K562 (cell line): ENCODE results near the gene THSD8. TPM values are rescaled to one million over a fixed set of nuclear protein-coding genes. Genes with fewer than 3 reads are reported as not detected.

Experiments
- DIDO1 ChIP-seq: fragments of 450-650 bp; IDR thresholded peaks from 2 replicates; pipeline ENCODE4 v1.6.1; 2016; ENCODE audit warnings: low read depth, missing biosample characterization, missing genetic modification characterization
- FOXA3 ChIP-seq, 2 experiments: fragments of 450-650 bp in 1 of 2; sonication (generic) in 1 of 2; formaldehyde crosslinking; IDR thresholded peaks in 1 of 2; conservative IDR thresholded peaks in 1 of 2; 2 replicates each; pipeline versions ENCODE4 v1.4.0 to v1.8.0; 2020 to 2022; ENCODE audit warnings: mild to moderate bottlenecking in 2 of 2, missing genetic modification reagents in 1 of 2
- HDAC1 ChIP-seq, 2 experiments: fragments of 450-650 bp; IDR thresholded peaks; 2 replicates each; pipeline ENCODE4 v1.6.1; 2016 to 2017; ENCODE audit warnings: inconsistent platforms in 1 of 2, mild to moderate bottlenecking in 1 of 2, moderate library complexity in 1 of 2
- HMGN3 ChIP-seq: IDR thresholded peaks from 2 replicates; pipeline ENCODE4 v1.6.1; 2011; ENCODE audit warnings: borderline replicate concordance, low read depth, mild to moderate bottlenecking, mixed read lengths, low read length; ENCODE audit not compliant: insufficient read length; ENCODE audit errors: extremely low read depth
- HMGXB4 ChIP-seq: sonication (generic); formaldehyde crosslinking; IDR thresholded peaks from 2 replicates; pipeline ENCODE4 v1.8.1; 2023; ENCODE audit warnings: mild to moderate bottlenecking, missing genetic modification reagents
- NR4A1 ChIP-seq, 2 experiments: fragments of 250-450 bp in 1 of 2; fragments of 450-650 bp in 1 of 2; sonication (Bioruptor Pico) in 1 of 2; IDR thresholded peaks; 2 replicates each; pipeline versions ENCODE4 v1.4.0 to v1.6.1; 2016 to 2020; ENCODE audit warnings: mild to moderate bottlenecking in 2 of 2, missing compliant biosample characterization in 1 of 2, missing genetic modification characterization in 1 of 2, moderate library complexity in 1 of 2
- PCBP2 ChIP-seq: fragments of 200-400 bp; formaldehyde crosslinking; IDR thresholded peaks from 2 replicates; pipeline ENCODE4 v1.6.1; 2018; ENCODE audit warnings: low read length, low read depth, mild to moderate bottlenecking, moderate library complexity; ENCODE audit not compliant: poor library complexity, severe bottlenecking
- PHTF2 ChIP-seq: fragments of 250-450 bp; sonication (Bioruptor Pico); IDR thresholded peaks from 2 replicates; pipeline ENCODE4 v1.5.0; 2021; ENCODE audit warnings: mild to moderate bottlenecking
- POLR2G ChIP-seq: fragments of 200-400 bp; formaldehyde crosslinking; IDR thresholded peaks from 2 replicates; pipeline ENCODE4 v1.6.1; 2017; ENCODE audit warnings: low read depth, mild to moderate bottlenecking, antibody characterized with exemption, low read length, moderate library complexity
- PTTG1 ChIP-seq: fragments of 450-650 bp; IDR thresholded peaks from 2 replicates; pipeline ENCODE4 v1.6.1; 2016; ENCODE audit warnings: low read depth, mild to moderate bottlenecking, missing genetic modification characterization, missing compliant biosample characterization
- SPI1 ChIP-seq: IDR thresholded peaks from 2 replicates; pipeline ENCODE4 v1.6.1; 2011; ENCODE audit warnings: low read depth, low read length, control low read depth, borderline replicate concordance
- TOE1 ChIP-seq, 2 experiments: fragments of 450-650 bp in 1 of 2; sonication (generic) in 1 of 2; formaldehyde crosslinking in 1 of 2; IDR thresholded peaks; 2 replicates each; pipeline versions ENCODE4 v1.7.1 to v1.8.0; 2016 to 2022; ENCODE audit warnings: borderline replicate concordance in 2 of 2, mild to moderate bottlenecking in 2 of 2, antibody characterized with exemption in 1 of 2, inconsistent platforms in 1 of 2, low read depth in 1 of 2, missing genetic modification reagents in 1 of 2, moderate library complexity in 1 of 2
- U2AF1 ChIP-seq: fragments of 200-400 bp; formaldehyde crosslinking; optimal IDR thresholded peaks from 2 replicates; pipeline ENCODE3; 2017; ENCODE audit warnings: mild to moderate bottlenecking, low read depth, low read length, moderate library complexity
- ZBTB7A ChIP-seq: IDR thresholded peaks from 2 replicates; pipeline ENCODE4 v1.6.1; 2011; ENCODE audit warnings: low read depth, mild to moderate bottlenecking, low read length, moderate library complexity, borderline replicate concordance; ENCODE audit not compliant: control insufficient read depth
- ZBTB9 ChIP-seq: fragments of 450-650 bp; formaldehyde crosslinking; IDR thresholded peaks from 2 replicates; pipeline ENCODE4 v1.4.0; 2020; ENCODE audit warnings: mild to moderate bottlenecking, moderate library complexity
- ZFX ChIP-seq: sonication (generic); formaldehyde crosslinking; IDR thresholded peaks from 2 replicates; pipeline ENCODE4 v1.8.0; 2022; ENCODE audit warnings: mild to moderate bottlenecking, missing genetic modification reagents, moderate library complexity
- ZNF134 ChIP-seq: fragments of 250-450 bp; sonication (Bioruptor Pico); conservative IDR thresholded peaks from 2 replicates; pipeline ENCODE4 v1.4.0; 2020
- ZSCAN32 ChIP-seq: fragments of 450-650 bp; formaldehyde crosslinking; IDR thresholded peaks from 2 replicates; pipeline ENCODE4 v1.4.0; 2020; ENCODE audit warnings: mild to moderate bottlenecking, moderate library complexity
- polyA plus RNA-seq, 8 experiments: library from polyadenylated mRNA; depleted of rRNA in 4 of 8; stranded (reverse) in 5 of 8; unstranded in 3 of 8; fragments of >200 nt; fragmentation: Nextera tagmentation in 2 of 8; fragmentation: Illumina TruSeq in 1 of 8; extraction: Ambion mirVana in 2 of 8; extraction: Trizol in 1 of 8; gene quantifications; 2 replicates each; pipeline versions ENCODE4 v1.2.1 to v1.2.3, GENCODE V29; 2011 to 2014; ENCODE audit warnings: inconsistent platforms in 1 of 8, missing spikeins in 1 of 8
- total RNA-seq, 7 experiments: library from RNA; depleted of rRNA in 6 of 7; stranded (reverse); fragments of >200 nt in 6 of 7; fragmentation: Illumina TruSeq in 2 of 7; extraction: Trizol in 2 of 7; gene quantifications; 2 replicates each; pipeline versions ENCODE4 v1.2.1 to v1.2.3, GENCODE V29; 2011 to 2021; ENCODE audit warnings: low replicate concordance in 1 of 7

THSD8 gene
- total and polyA plus RNA-seq, 9 of the 15 experiments (the other 6 are each of a cell fraction or from before 2014, with no cell fraction given) = 8.4 to 42.4 (median 19.9) TPM; not detected in 2

- TF ChIP-seq U2AF1 (no peak), ZBTB7A (peak; percentile 37; the same call in 1 of the 2 replicates), SPI1 (0 out of 2 replicates have a peak, but pooled peaks have one; percentile 1), POLR2G (peak; percentile 58; the same call in 1 of the 2 replicates), ZFX (CRISPR knock-in tag) (peak; percentile 23; the same call in 1 of the 2 replicates), NR4A1 (CRISPR knock-in tag; IDR thresholded peaks at IDR 0.05) (no peak), NR4A1 (tag; IDR thresholded peaks at IDR 0.05) (0 out of 2 replicates have a peak, but pooled peaks have one; percentile 26), HMGN3 (peak; percentile 8), PHTF2 (CRISPR knock-in tag) (no peak), TOE1 (IDR thresholded peaks at IDR 0.05; ENCODE audit: borderline replicate concordance) (no peak), TOE1 (CRISPR knock-in tag; IDR thresholded peaks at IDR 0.05; ENCODE audit: borderline replicate concordance, low read depth) (no peak), DIDO1 (tag) (no peak), PCBP2 (no peak), ZBTB9 (CRISPR knock-in tag) (no peak), ZNF134 (CRISPR knock-in tag) (no peak), ZSCAN32 (CRISPR knock-in tag) (no peak), FOXA3 (CRISPR knock-in tag; conservative IDR thresholded peaks at IDR 0.05 in 1 of 2, IDR thresholded peaks at IDR 0.05 in 1 of 2) (no peak), HMGXB4 (CRISPR knock-in tag) (no peak), PTTG1 (tag) (no peak), HDAC1 (IDR thresholded peaks at IDR 0.05) (no peak)
Measured at GRCh38 chr19:12786141-12786870, 15.6 kb upstream of the THSD8 start (continued).
